Upper lobe of left lung (tissue), 6 donors: ENCODE data around the gene ITPK1. TPM values are rescaled to one million over a fixed set of nuclear protein-coding genes. Genes with fewer than 3 reads are reported as not detected.

Experiments
- ATAC-seq, 2 donors: fragments of 200-7000 bp; cut with Tn5 transposase; one replicate each; pipeline ENCODE4 v1.9.1; 2022; ENCODE audit warnings: mild to moderate bottlenecking in 2 of 2, moderate library complexity in 2 of 2; ENCODE audit not compliant: low FRiP score in 2 of 2
- DNase-seq, 2 donors: peaks; one replicate each; pipeline ENCODE4 v3.0.0-alpha.2; 2019 to 2020
- H3K27ac ChIP-seq, 4 donors: fragments of 200-600 bp; sonication (generic); one replicate each; pipeline ENCODE4 v1.5.1; 2016 to 2019
- H3K27me3 ChIP-seq, 4 donors: fragments of 200-600 bp; sonication (generic); one replicate each; pipeline ENCODE4 v1.5.1; 2017 to 2019
- H3K36me3 ChIP-seq, 4 donors: fragments of 200-600 bp; sonication (generic); one replicate each; pipeline ENCODE4 v1.5.1; 2016 to 2019
- H3K4me1 ChIP-seq, 4 donors: fragments of 200-600 bp; sonication (generic); one replicate each; pipeline ENCODE4 v1.5.1; 2018 to 2019
- H3K4me3 ChIP-seq, 4 donors: fragments of 200-600 bp; sonication (generic); one replicate each; pipeline ENCODE4 v1.5.1; 2017 to 2019; ENCODE audit warnings: mild to moderate bottlenecking in 2 of 4, moderate library complexity in 1 of 4
- H3K9me3 ChIP-seq, 4 donors: fragments of 200-600 bp; sonication (generic); one replicate each; pipeline ENCODE4 v1.5.1; 2018 to 2019
- CTCF ChIP-seq, 6 experiments: fragments of 450-650 bp in 4 of 6; fragments of 200-600 bp in 2 of 6; sonication (generic) in 2 of 6; IDR thresholded peaks; one replicate each; pipeline ENCODE4 v1.5.1; 2016 to 2019; ENCODE audit warnings: antibody characterized with exemption in 6 of 6
- EP300 ChIP-seq, 4 donors: sonication (generic); formaldehyde crosslinking; IDR thresholded peaks; one replicate each; pipeline ENCODE4 v1.5.1; 2017; ENCODE audit warnings: antibody characterized with exemption in 4 of 4, control low read depth in 2 of 4
- POLR2A ChIP-seq, 4 donors: fragments of 450-650 bp; IDR thresholded peaks; one replicate each; pipeline ENCODE4 v1.5.1; 2016 to 2017; ENCODE audit warnings: antibody characterized with exemption in 4 of 4, mild to moderate bottlenecking in 2 of 4
- POLR2AphosphoS5 ChIP-seq, 2 donors: sonication (generic); formaldehyde crosslinking; IDR thresholded peaks; one replicate each; pipeline ENCODE4 v1.5.1; 2017; ENCODE audit warnings: antibody characterized with exemption in 2 of 2
- WGBS, 2 donors: methylation state at CpG; one replicate each; pipeline ENCODE4 v1.1.5; 2017 to 2018; 5-methylcytosine and 5-hydroxymethylcytosine counted together
- total RNA-seq, 6 donors: library from RNA; depleted of rRNA in 4 of 6; stranded (reverse); fragments of >200 nt in 4 of 6; gene quantifications; one replicate each; pipeline versions ENCODE4 v1.1.0 to v1.2.1, GENCODE V29; 2016 to 2021
- donor health status: DM: no; HTN: no; CAD: no; lungs with moderate emphysema.
- donor health status: DM: no; HTN: yes; CAD: no; lungs with severe emphysema.

ITPK1 gene
- total RNA-seq, 6 donors from 2014 or later = 41.9 to 128 (median 86.1) TPM

- TF ChIP-seq CTCF (IDR thresholded peaks at IDR 0.05) (no peak), EP300 (IDR thresholded peaks at IDR 0.05) (no peak), POLR2AphosphoS5 (IDR thresholded peaks at IDR 0.05) (no peak), POLR2A (IDR thresholded peaks at IDR 0.05) (no peak)
- Histone ChIP-seq H3K4me1 (peaks cover 0 to 4% (median 0%) of the 10 kb centered on the region in 4 donors), H3K36me3 (peaks cover 0 to 71% (median 49%) of the 10 kb centered on the region in 4 donors), H3K27ac (no peak overlapping the region), H3K4me3 (no peak overlapping the region), H3K27me3 (no peaks in the 10 kb centered on the region), H3K9me3 (no peaks in the 10 kb centered on the region)
- no peak for DNase-seq
- 83 to 100% methylated on average over 4 to 8 of the region's 8 CpGs for WGBS, 2 donors
- no peak for ATAC-seq
These were observed 173.1 kb downstream of the ITPK1 start for GRCh38 chr14:92942576-92942975.

GRCh38 chr14:92942136-92942535 is 173.6 kb downstream of the ITPK1 start:
- Histone ChIP-seq H3K36me3 (peaks cover 0 to 70% (median 50%) of the 10 kb centered on the region in 4 donors), H3K27ac (no peak overlapping the region), H3K4me1 (peaks cover 0 to 4% (median 0%) of the 10 kb centered on the region in 4 donors), H3K9me3 (no peaks in the 10 kb centered on the region), H3K27me3 (no peaks in the 10 kb centered on the region), H3K4me3 (no peak overlapping the region)
- no peak for TF ChIP-seq CTCF (IDR thresholded peaks at IDR 0.05)
- no peak for TF ChIP-seq POLR2A (IDR thresholded peaks at IDR 0.05)
- TF ChIP-seq EP300 (IDR thresholded peaks at IDR 0.05) = no peak
- TF ChIP-seq POLR2AphosphoS5 (IDR thresholded peaks at IDR 0.05) = no peak
- no peak for ATAC-seq
- no peak for DNase-seq
- 95 to 96% methylated on average over 3 to 5 of the region's 5 CpGs for WGBS, 2 donors

- no peak for TF ChIP-seq POLR2A (IDR thresholded peaks at IDR 0.05)
- no peak for TF ChIP-seq EP300 (IDR thresholded peaks at IDR 0.05)
- no peak for TF ChIP-seq POLR2AphosphoS5 (IDR thresholded peaks at IDR 0.05)
- no peak for TF ChIP-seq CTCF (IDR thresholded peaks at IDR 0.05)
- Histone ChIP-seq H3K27me3 (no peaks in the 10 kb centered on the region), H3K4me3 (no peak overlapping the region), H3K9me3 (no peaks in the 10 kb centered on the region), H3K4me1 (peaks cover 0 to 3% (median 0%) of the 10 kb centered on the region in 4 donors), H3K36me3 (peaks cover 0 to 72% (median 50%) of the 10 kb centered on the region in 4 donors), H3K27ac (no peak overlapping the region)
- DNase-seq (peak in 1 of 2 donors; percentile 83), ATAC-seq (no peak)
- WGBS, 2 donors = 98 to 99% methylated on average over 24 to 26 of the region's 30 CpGs
These were observed 174.2 kb downstream of the ITPK1 start for GRCh38 chr14:92941531-92941930.

- no peak for TF ChIP-seq EP300 (IDR thresholded peaks at IDR 0.05)
- no peak for TF ChIP-seq POLR2AphosphoS5 (IDR thresholded peaks at IDR 0.05)
- no peak for TF ChIP-seq CTCF (IDR thresholded peaks at IDR 0.05)
- no peak for TF ChIP-seq POLR2A (IDR thresholded peaks at IDR 0.05)
- peak in 1 of 2 donors; percentile 45 for DNase-seq
These were observed 175.2 kb downstream of the ITPK1 start for GRCh38 chr14:92940543-92940942.

GRCh38 chr14:92939699-92940098 is 176.0 kb downstream of the ITPK1 start:
- no peaks in the 10 kb centered on the region for H3K27me3 ChIP-seq
- no peak for ATAC-seq
- 77 to 84% methylated on average over 11 to 12 of the region's 12 CpGs for WGBS, 2 donors
- no peaks in the 10 kb centered on the region for H3K4me1 ChIP-seq
- peaks cover 0 to 60% (median 37%) of the 10 kb centered on the region in 4 donors for H3K36me3 ChIP-seq
- no peak for DNase-seq
- H3K9me3 ChIP-seq = no peaks in the 10 kb centered on the region
- no peak for TF ChIP-seq CTCF (IDR thresholded peaks at IDR 0.05)
- no peak for TF ChIP-seq POLR2A (IDR thresholded peaks at IDR 0.05)
- no peak for TF ChIP-seq EP300 (IDR thresholded peaks at IDR 0.05)
- TF ChIP-seq POLR2AphosphoS5 (IDR thresholded peaks at IDR 0.05) = no peak
- H3K4me3 ChIP-seq = no peak overlapping the region
- no peak overlapping the region for H3K27ac ChIP-seq

More at GRCh38 chr14:92940543-92940942, 175.2 kb downstream of the ITPK1 start:
- Histone ChIP-seq H3K4me1 (no peaks in the 10 kb centered on the region), H3K27me3 (no peaks in the 10 kb centered on the region), H3K4me3 (no peak overlapping the region), H3K9me3 (no peaks in the 10 kb centered on the region), H3K27ac (no peak overlapping the region), H3K36me3 (peaks cover 0 to 69% (median 45%) of the 10 kb centered on the region in 4 donors)
- no peak for ATAC-seq
- 83 to 94% methylated on average over 8 to 11 of the region's 11 CpGs for WGBS, 2 donors
